KMS-11 (cell line): ENCODE results near the gene C10orf67.

Source experiments
- H2AFZ ChIP-seq: fragments of 200-600 bp; sonication (generic); 2 replicates; pipeline ENCODE4 v1.6.1; 2016; ENCODE audit warnings: antibody characterized with exemption, mixed run types, low read depth
- H3K27ac ChIP-seq: fragments of 200-600 bp; sonication (generic); 2 replicates; pipeline ENCODE4 v1.6.1; 2016; ENCODE audit warnings: mild to moderate bottlenecking, mixed run types
- H3K27me3 ChIP-seq: fragments of 200-600 bp; sonication (generic); 2 replicates; pipeline ENCODE4 v1.6.1; 2017; ENCODE audit warnings: mild to moderate bottlenecking, low read depth, mixed run types, moderate library complexity; ENCODE audit not compliant: insufficient read depth
- H3K36me3 ChIP-seq: fragments of 200-600 bp; sonication (generic); 2 replicates; pipeline ENCODE4 v1.6.1; 2017; ENCODE audit warnings: mild to moderate bottlenecking, mixed run types; ENCODE audit not compliant: insufficient read depth
- H3K4me1 ChIP-seq: fragments of 200-600 bp; sonication (generic); 2 replicates; pipeline ENCODE4 v1.6.1; 2016; ENCODE audit warnings: mild to moderate bottlenecking, low read depth, mixed run types; ENCODE audit not compliant: poor library complexity, severe bottlenecking
- H3K4me2 ChIP-seq: fragments of 200-600 bp; sonication (generic); 2 replicates; pipeline ENCODE4 v1.7.0; 2016; ENCODE audit warnings: mild to moderate bottlenecking, mixed run types
- H3K4me3 ChIP-seq: fragments of 200-600 bp; sonication (generic); IDR thresholded peaks from 2 replicates; pipeline ENCODE4 v1.6.1; 2017; ENCODE audit warnings: low read depth, low read length, mixed read lengths; ENCODE audit not compliant: insufficient read depth
- H3K79me2 ChIP-seq: fragments of 200-600 bp; sonication (generic); 2 replicates; pipeline ENCODE4 v1.6.1; 2016; ENCODE audit warnings: low read depth, mixed run types; ENCODE audit not compliant: insufficient read depth
- H3K9ac ChIP-seq: fragments of 200-600 bp; sonication (generic); 2 replicates; pipeline ENCODE4 v1.6.1; 2016; ENCODE audit warnings: mild to moderate bottlenecking, mixed run types
- H4K20me1 ChIP-seq: fragments of 200-600 bp; sonication (generic); 2 replicates; pipeline ENCODE4 v1.6.1; 2016; ENCODE audit warnings: mild to moderate bottlenecking, mixed run types; ENCODE audit not compliant: insufficient read depth
- CTCF ChIP-seq: fragments of 200-600 bp; sonication (generic); conservative IDR thresholded peaks from 2 replicates; pipeline ENCODE4 v1.6.1; 2017; ENCODE audit warnings: low read depth, mild to moderate bottlenecking, antibody characterized with exemption, low read length, moderate library complexity, mixed read lengths

Gene C10orf67

DNA sequence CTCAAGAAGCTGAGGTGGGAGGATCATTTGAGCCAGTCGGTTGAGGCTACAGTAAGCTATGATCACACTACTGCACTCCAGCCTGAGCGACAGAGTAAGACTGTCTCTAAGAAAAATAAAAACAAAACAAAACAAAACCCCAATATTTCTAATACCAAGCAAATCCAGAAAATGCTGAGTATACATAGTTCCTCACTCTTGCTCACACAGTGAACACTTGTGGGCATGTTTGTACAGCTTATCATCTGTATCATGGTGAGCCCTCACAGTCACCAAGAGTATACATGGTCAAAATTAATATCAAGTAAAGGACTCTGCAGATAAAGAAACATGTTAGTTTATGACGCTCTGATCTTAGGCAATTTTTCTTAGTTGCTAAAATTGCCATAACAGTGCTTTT lies 41.5 kb upstream of the C10orf67 start:
- no peak overlapping the region for H3K4me2 ChIP-seq
- no peak overlapping the region for H3K9ac ChIP-seq
- no peak overlapping the region for H3K27ac ChIP-seq
- no peaks in the 10 kb centered on the region for H3K4me1 ChIP-seq
- no peaks in the 10 kb centered on the region for H3K79me2 ChIP-seq
- no peak overlapping the region for H2AFZ ChIP-seq
- no peaks in the 10 kb centered on the region for H3K27me3 ChIP-seq
- H4K20me1 ChIP-seq: no peaks in the 10 kb centered on the region
- H3K4me3 ChIP-seq: no peak overlapping the region
- TF ChIP-seq CTCF: no peak
- H3K36me3 ChIP-seq: no peaks in the 10 kb centered on the region

GRCh38 chr10:23384364-23384763 lies 39.8 kb upstream of the C10orf67 start:
- Histone ChIP-seq H3K4me3 (no peak overlapping the region), H4K20me1 (no peaks in the 10 kb centered on the region), H3K27me3 (no peaks in the 10 kb centered on the region), H3K4me2 (no peak overlapping the region), H3K4me1 (no peaks in the 10 kb centered on the region), H3K27ac (no peak overlapping the region), H3K36me3 (no peaks in the 10 kb centered on the region), H2AFZ (no peak overlapping the region), H3K9ac (no peak overlapping the region), H3K79me2 (no peaks in the 10 kb centered on the region)
- TF ChIP-seq CTCF: no peak

GRCh38 chr10:23383637-23384036 lies 39.0 kb upstream of the C10orf67 start:
- H3K27ac ChIP-seq: no peak overlapping the region
- no peak overlapping the region for H2AFZ ChIP-seq
- no peak overlapping the region for H3K4me3 ChIP-seq
- no peaks in the 10 kb centered on the region for H3K27me3 ChIP-seq
- no peaks in the 10 kb centered on the region for H3K36me3 ChIP-seq
- H4K20me1 ChIP-seq: no peaks in the 10 kb centered on the region
- H3K79me2 ChIP-seq: no peaks in the 10 kb centered on the region
- H3K4me2 ChIP-seq: no peak overlapping the region
- TF ChIP-seq CTCF: no peak
- H3K9ac ChIP-seq: no peak overlapping the region
- H3K4me1 ChIP-seq: no peaks in the 10 kb centered on the region

DNA sequence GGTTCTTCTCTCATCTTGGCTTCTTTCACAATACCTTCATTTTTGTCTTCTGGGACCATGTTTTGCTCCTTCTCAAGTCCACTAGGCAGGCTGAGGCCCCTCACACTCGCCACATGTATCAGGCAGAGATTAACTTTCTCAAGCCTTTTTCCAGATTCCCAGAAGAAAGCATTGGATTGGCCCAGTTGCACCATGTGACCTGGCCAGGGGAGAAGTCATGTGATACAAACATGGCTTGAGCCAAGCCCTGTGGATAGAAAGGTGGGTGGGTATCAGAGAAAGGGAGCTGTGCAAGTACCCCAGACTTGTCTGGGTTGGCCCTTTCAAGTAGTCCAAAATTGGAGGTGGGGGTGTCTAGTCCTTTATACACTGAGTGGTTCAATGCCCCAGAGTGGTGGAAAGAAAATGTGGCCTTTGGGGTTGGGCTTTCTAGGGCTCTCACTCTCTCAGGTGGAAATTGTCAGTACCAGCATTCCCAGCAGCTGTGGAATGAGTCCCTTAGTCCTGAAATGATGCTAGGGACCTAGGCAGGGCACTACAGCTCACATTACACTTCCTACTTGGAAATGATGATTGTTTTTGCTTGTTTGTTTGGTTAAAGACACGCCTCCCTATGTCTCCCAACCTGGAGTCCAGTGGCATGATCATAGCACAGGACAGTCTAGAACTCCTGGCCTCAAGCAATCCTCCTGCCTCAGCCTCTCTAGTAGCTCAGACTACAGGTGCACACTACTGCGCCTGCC lies 36.9 kb upstream of the C10orf67 start:
- no peak overlapping the region for H3K9ac ChIP-seq
- no peaks in the 10 kb centered on the region for H3K4me1 ChIP-seq
- no peak overlapping the region for H3K4me2 ChIP-seq
- H2AFZ ChIP-seq: no peak overlapping the region; the same call in 1 of the 2 replicates
- H3K36me3 ChIP-seq: no peaks in the 10 kb centered on the region
- H3K27me3 ChIP-seq: no peaks in the 10 kb centered on the region
- H3K79me2 ChIP-seq: no peaks in the 10 kb centered on the region
- H3K4me3 ChIP-seq: no peak overlapping the region
- no peak for TF ChIP-seq CTCF
- H4K20me1 ChIP-seq: no peaks in the 10 kb centered on the region
- no peak overlapping the region for H3K27ac ChIP-seq
